ENCODE measurements around the gene ISG15. TPM values are rescaled to one million over a fixed set of nuclear protein-coding genes. Genes with fewer than 3 reads are reported as not detected.
A peak's percentile ranks its signal among the peaks of the same experiment; 100 is the strongest.

The ISG15 gene
- total and polyA plus RNA-seq, 2 of the 13 experiments (the other 11 are each of a cell fraction or from before 2014, with no cell fraction given), result 42.1 to 54.9 TPM

DNA sequence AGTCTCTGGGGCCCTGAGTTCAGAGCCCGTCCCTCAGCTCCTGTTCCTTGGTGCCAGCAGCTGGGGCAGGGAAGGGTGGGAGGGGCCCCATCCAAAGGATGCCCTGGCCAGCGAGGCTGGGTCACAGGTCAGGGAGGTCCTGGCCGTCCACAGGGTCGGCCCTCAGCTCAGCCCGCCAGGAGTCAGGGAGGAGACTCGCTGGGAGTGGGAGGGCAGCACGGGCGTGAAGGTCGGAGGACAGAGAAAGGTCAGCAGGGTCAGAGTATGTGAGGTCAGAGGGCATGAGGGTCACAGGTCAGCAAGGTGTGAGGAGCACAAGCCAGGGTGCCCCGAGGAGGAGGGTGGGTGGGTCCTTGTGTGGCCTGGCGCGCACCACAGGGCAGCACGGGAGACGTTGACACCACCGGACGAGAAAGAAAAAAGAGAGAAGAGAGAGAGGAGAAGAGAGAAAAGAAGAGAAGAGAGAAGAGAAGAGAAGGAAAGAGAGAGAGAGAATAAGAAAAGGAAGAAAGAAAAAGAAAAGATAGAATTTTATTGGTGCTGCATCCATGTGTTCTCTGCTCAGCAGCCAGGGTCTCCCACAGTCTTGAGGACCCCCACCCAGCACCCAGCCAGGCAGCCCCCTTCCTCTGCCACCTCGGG lies 38.5 kb upstream of the ISG15 start:
- Histone ChIP-seq H3K27ac (ENCODE audit: extremely low read length, insufficient read depth, low read length) (no peak overlapping the region), H2AFZ (ENCODE audit: low read length) (no peak overlapping the region), H3K36me3 (replicated peaks in 1 of 2; ENCODE audit: control insufficient read depth in 1 of 2, insufficient read depth in 2 of 2, low read length in 2 of 2) (no peaks in the 10 kb centered on the region), H3K9me3 (ENCODE audit: low read length) (no peaks in the 10 kb centered on the region), H3K27me3 (ENCODE audit: control insufficient read depth in 1 of 2, insufficient read depth in 2 of 2, low read length in 2 of 2) (peaks cover 0 to 11% of the 10 kb centered on the region in 2 experiments; a peak in 4 of 5 replicates), H3K79me2 (ENCODE audit: insufficient read depth, low read length) (no peaks in the 10 kb centered on the region), H3K9ac (ENCODE audit: insufficient read depth, low read depth, low read length) (no peak overlapping the region), H3K4me2 (ENCODE audit: low read depth, low read length) (no peak overlapping the region), H3K4me1 (ENCODE audit: insufficient read depth, low read length) (peaks cover 13% of the 10 kb centered on the region), H3K4me3 (replicated peaks in 1 of 3; ENCODE audit: insufficient read depth in 1 of 3, low read depth in 2 of 3, low read length in 3 of 3) (no peak overlapping the region), H4K20me1 (ENCODE audit: insufficient read depth, low read length) (no peaks in the 10 kb centered on the region)
- ATAC-seq (no peak), FAIRE-seq (no peak), DNase-seq (ENCODE audit: low spot score) (no peak)
- CTCF ChIA-PET (ENCODE audit: low intra/inter-chr PET ratio, low total read pairs), result no interaction called here
- WGBS (ENCODE audit: low lambda C conversion rate), result 67% methylated on average over 16 of the region's 17 CpGs
- POLR2A ChIA-PET, result no interaction called here
- intact Hi-C loops (cut with micrococcal nuclease; ENCODE audit: unreplicated experiment), result no loop called here
- TF ChIP-seq NR2C2 (CRISPR knock-in tag; IDR thresholded peaks at IDR 0.05; ENCODE audit: borderline replicate concordance) (peak; percentile 45), PHF5A (CRISPR knock-in tag; IDR thresholded peaks at IDR 0.05; ENCODE audit: low read depth, unreplicated experiment) (no peak)
- in situ Hi-C loops (cut with HindIII; ENCODE audit: extremely low pct_ligation_motif_present, low pct_unique_long_range_greater_than_20kb), result no loop called here
- BruUV-seq (replicated peaks), result no TSS peak

DNA sequence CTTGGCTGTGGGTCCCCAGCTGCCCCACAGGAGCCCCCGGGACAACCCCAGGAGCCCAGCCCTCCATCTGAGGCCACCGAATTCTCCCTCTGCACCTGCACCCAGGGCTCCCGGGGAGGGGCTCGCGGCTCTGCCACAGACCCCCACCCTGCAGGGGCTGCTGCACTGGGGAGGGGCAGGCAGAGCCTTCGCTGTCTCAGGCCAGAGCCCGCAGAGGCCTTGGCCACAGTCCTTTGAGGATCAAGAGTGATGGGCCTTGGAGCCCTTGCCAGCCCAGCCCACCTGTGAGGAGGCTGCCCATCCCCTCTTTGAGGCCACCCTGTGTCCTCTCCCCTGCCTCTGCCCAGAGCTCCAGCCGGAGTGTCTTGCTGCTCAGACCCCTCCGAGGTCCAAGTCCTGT lies 37.9 kb upstream of the ISG15 start:
- in situ Hi-C loops (cut with HindIII; ENCODE audit: extremely low pct_ligation_motif_present, low pct_unique_long_range_greater_than_20kb) (no loop called here), intact Hi-C loops (cut with micrococcal nuclease; ENCODE audit: unreplicated experiment) (no loop called here)
- ATAC-seq (no peak), DNase-seq (ENCODE audit: low spot score) (no peak), FAIRE-seq (no peak)
- ChIA-PET CTCF (ENCODE audit: low intra/inter-chr PET ratio, low total read pairs) (interaction anchor here (1.2 to 1.4 kb wide), 2 partner anchors 10 to 71 kb away, joined by 3 to 5 read pairs; no protein-coding TSS in a partner anchor), POLR2A (interaction anchor here (1.3 to 1.5 kb wide), 2 partner anchors 8 to 84 kb away, joined by 3 to 11 read pairs; partner anchors contain the start of gene PLEKHN1)
- BruUV-seq (replicated peaks), result no TSS peak
- Histone ChIP-seq H3K27ac (ENCODE audit: extremely low read length, insufficient read depth, low read length) (no peak overlapping the region), H2AFZ (ENCODE audit: low read length) (no peak overlapping the region), H3K79me2 (ENCODE audit: insufficient read depth, low read length) (no peaks in the 10 kb centered on the region), H3K9me3 (ENCODE audit: low read length) (no peaks in the 10 kb centered on the region), H4K20me1 (ENCODE audit: insufficient read depth, low read length) (no peaks in the 10 kb centered on the region), H3K36me3 (replicated peaks in 1 of 2; ENCODE audit: control insufficient read depth in 1 of 2, insufficient read depth in 2 of 2, low read length in 2 of 2) (no peaks in the 10 kb centered on the region), H3K4me2 (ENCODE audit: low read depth, low read length) (peak overlapping the region; percentile 92; the same call in 1 of the 2 replicates), H3K4me3 (replicated peaks in 1 of 3; ENCODE audit: insufficient read depth in 1 of 3, low read depth in 2 of 3, low read length in 3 of 3) (no peak overlapping the region; a peak in 1 of 6 replicates), H3K9ac (ENCODE audit: insufficient read depth, low read depth, low read length) (no peak overlapping the region), H3K27me3 (ENCODE audit: control insufficient read depth in 1 of 2, insufficient read depth in 2 of 2, low read length in 2 of 2) (peaks cover 3 to 16% of the 10 kb centered on the region in 2 experiments), H3K4me1 (ENCODE audit: insufficient read depth, low read length) (peaks cover 19% of the 10 kb centered on the region)
- 95% methylated on average over 4 of the region's 9 CpGs for WGBS (ENCODE audit: low lambda C conversion rate)
- TF ChIP-seq, protein P1, sequence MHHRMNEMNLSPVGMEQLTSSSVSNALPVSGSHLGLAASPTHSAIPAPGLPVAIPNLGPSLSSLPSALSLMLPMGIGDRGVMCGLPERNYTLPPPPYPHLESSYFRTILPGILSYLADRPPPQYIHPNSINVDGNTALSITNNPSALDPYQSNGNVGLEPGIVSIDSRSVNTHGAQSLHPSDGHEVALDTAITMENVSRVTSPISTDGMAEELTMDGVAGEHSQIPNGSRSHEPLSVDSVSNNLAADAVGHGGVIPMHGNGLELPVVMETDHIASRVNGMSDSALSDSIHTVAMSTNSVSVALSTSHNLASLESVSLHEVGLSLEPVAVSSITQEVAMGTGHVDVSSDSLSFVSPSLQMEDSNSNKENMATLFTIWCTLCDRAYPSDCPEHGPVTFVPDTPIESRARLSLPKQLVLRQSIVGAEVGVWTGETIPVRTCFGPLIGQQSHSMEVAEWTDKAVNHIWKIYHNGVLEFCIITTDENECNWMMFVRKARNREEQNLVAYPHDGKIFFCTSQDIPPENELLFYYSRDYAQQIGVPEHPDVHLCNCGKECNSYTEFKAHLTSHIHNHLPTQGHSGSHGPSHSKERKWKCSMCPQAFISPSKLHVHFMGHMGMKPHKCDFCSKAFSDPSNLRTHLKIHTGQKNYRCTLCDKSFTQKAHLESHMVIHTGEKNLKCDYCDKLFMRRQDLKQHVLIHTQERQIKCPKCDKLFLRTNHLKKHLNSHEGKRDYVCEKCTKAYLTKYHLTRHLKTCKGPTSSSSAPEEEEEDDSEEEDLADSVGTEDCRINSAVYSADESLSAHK (CRISPR knock-in tag; IDR thresholded peaks at IDR 0.05; ENCODE audit: borderline replicate concordance), result no peak
- no peak for TF ChIP-seq RNF2 (conservative IDR thresholded peaks at IDR 0.05; ENCODE audit: low read depth)
- TF ChIP-seq KLF11 (CRISPR knock-in tag; IDR thresholded peaks at IDR 0.05), result no peak
- no peak for TF ChIP-seq HNRNPL (IDR thresholded peaks at IDR 0.05; ENCODE audit: low read depth, low read length)
- no peak for TF ChIP-seq MAFF (IDR thresholded peaks at IDR 0.05; ENCODE audit: low read depth, low read length)
- TF ChIP-seq, protein P2, sequence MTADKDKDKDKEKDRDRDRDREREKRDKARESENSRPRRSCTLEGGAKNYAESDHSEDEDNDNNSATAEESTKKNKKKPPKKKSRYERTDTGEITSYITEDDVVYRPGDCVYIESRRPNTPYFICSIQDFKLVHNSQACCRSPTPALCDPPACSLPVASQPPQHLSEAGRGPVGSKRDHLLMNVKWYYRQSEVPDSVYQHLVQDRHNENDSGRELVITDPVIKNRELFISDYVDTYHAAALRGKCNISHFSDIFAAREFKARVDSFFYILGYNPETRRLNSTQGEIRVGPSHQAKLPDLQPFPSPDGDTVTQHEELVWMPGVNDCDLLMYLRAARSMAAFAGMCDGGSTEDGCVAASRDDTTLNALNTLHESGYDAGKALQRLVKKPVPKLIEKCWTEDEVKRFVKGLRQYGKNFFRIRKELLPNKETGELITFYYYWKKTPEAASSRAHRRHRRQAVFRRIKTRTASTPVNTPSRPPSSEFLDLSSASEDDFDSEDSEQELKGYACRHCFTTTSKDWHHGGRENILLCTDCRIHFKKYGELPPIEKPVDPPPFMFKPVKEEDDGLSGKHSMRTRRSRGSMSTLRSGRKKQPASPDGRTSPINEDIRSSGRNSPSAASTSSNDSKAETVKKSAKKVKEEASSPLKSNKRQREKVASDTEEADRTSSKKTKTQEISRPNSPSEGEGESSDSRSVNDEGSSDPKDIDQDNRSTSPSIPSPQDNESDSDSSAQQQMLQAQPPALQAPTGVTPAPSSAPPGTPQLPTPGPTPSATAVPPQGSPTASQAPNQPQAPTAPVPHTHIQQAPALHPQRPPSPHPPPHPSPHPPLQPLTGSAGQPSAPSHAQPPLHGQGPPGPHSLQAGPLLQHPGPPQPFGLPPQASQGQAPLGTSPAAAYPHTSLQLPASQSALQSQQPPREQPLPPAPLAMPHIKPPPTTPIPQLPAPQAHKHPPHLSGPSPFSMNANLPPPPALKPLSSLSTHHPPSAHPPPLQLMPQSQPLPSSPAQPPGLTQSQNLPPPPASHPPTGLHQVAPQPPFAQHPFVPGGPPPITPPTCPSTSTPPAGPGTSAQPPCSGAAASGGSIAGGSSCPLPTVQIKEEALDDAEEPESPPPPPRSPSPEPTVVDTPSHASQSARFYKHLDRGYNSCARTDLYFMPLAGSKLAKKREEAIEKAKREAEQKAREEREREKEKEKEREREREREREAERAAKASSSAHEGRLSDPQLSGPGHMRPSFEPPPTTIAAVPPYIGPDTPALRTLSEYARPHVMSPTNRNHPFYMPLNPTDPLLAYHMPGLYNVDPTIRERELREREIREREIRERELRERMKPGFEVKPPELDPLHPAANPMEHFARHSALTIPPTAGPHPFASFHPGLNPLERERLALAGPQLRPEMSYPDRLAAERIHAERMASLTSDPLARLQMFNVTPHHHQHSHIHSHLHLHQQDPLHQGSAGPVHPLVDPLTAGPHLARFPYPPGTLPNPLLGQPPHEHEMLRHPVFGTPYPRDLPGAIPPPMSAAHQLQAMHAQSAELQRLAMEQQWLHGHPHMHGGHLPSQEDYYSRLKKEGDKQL (CRISPR knock-in tag; IDR thresholded peaks at IDR 0.05; ENCODE audit: low read depth), result no peak

Measured in HepG2 (cell line).